ENCODE data around the gene EXOSC3. TPM values are rescaled to one million over a fixed set of nuclear protein-coding genes. Genes with fewer than 3 reads are reported as not detected.

Gene EXOSC3
- total and polyA plus RNA-seq, 8 donors = 7.2 to 19.9 (median 13.8) TPM

GRCh38 chr9:37790096-37790495 lies 5.2 kb upstream of the EXOSC3 start:
- Histone ChIP-seq H3K4me1 (peaks cover 0 to 5% (median 0%) of the 10 kb centered on the region in 3 donors), H3K9me3 (no peaks in the 10 kb centered on the region), H3K27me3 (no peaks in the 10 kb centered on the region), H3K36me3 (no peaks in the 10 kb centered on the region), H3K27ac (no peak overlapping the region), H3K4me3 (no peak overlapping the region)
- FAIRE-seq (no peak), DNase-seq (no peak), ATAC-seq (no peak)
- 94 to 97% methylated on average over 2 of the region's 2 CpGs for WGBS, 2 donors
- intact Hi-C loops (cut with DNase I) = no loop called here
- TF ChIP-seq CTCF (IDR thresholded peaks at IDR 0.05) = no peak

DNA sequence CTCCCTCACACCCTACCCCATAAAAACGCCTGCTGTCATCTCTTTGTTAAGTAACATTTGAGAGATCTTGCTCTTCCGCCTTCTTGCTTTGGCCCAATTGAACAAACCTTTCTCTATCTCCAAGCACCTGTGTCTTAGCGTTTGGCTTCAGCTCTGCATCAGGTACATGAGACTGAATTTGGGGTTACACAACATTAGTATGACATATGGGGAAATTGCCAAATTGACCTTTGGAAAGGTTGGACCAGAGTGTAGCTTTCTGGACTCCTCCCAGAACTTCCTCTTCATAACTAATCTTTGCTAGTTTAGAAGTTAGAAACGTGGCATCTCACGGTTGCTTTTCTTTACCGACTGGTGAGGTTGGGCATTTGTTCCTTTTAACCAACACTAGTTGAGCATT lies 3.5 kb upstream of the EXOSC3 start:
- Histone ChIP-seq H3K9me3 (no peaks in the 10 kb centered on the region), H3K27ac (no peak overlapping the region), H3K4me3 (no peak overlapping the region), H3K36me3 (no peaks in the 10 kb centered on the region), H3K4me1 (peaks cover 0 to 15% (median 0%) of the 10 kb centered on the region in 3 donors), H3K27me3 (no peaks in the 10 kb centered on the region)
- intact Hi-C loops (cut with DNase I) = no loop called here
- no peak for DNase-seq
- no peak for TF ChIP-seq CTCF (IDR thresholded peaks at IDR 0.05)
- ATAC-seq = no peak
- no peak for FAIRE-seq
- WGBS, 2 donors = 67 to 80% methylated on average over 6 of the region's 6 CpGs

GRCh38 chr9:37787059-37787458 lies 2.2 kb upstream of the EXOSC3 start:
- Histone ChIP-seq H3K27ac (no peak overlapping the region), H3K36me3 (no peaks in the 10 kb centered on the region), H3K4me1 (peaks cover 0 to 18% (median 0%) of the 10 kb centered on the region in 3 donors), H3K27me3 (no peaks in the 10 kb centered on the region), H3K4me3 (no peak overlapping the region), H3K9me3 (no peaks in the 10 kb centered on the region)
- ATAC-seq (no peak), FAIRE-seq (no peak), DNase-seq (peak in 2 of 6 donors; percentile 25 to 69)
- WGBS, 2 donors = 37 to 40% methylated on average over 40 to 45 of the region's 45 CpGs
- no peak for TF ChIP-seq CTCF (IDR thresholded peaks at IDR 0.05)
- intact Hi-C loops (cut with DNase I) = no loop called here

DNA sequence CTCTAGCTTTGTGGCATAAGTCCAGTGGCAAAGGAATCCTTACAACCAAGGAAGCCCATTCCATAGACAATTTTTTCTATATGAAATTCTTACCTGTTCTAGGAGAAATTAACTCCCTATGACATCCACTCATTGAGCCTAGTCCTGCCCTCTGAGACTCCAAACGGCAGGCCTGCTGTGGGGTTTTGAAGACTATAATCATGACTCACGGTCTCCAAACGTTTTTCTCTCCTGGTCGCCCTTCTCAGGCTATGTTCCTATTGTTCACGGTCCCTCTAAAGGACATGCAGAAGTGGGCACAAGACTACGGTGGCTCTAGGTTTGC lies 611 bp downstream of the EXOSC3 start:
- no peak for FAIRE-seq
- WGBS, 2 donors = 0 to 2% methylated on average over 6 of the region's 6 CpGs
- intact Hi-C loops (cut with DNase I) = no loop called here

More for the DNA sequence above, 611 bp downstream of the EXOSC3 start:
- TF ChIP-seq CTCF (IDR thresholded peaks at IDR 0.05) = no peak
- no peak for ATAC-seq
- peak overlapping the region; percentile 77 to 95 (median 82) for H3K4me3 ChIP-seq
- no peaks in the 10 kb centered on the region for H3K27me3 ChIP-seq
- H3K4me1 ChIP-seq = peaks cover 0 to 18% (median 0%) of the 10 kb centered on the region in 3 donors
- H3K36me3 ChIP-seq = peaks cover 0 to 22% (median 6%) of the 10 kb centered on the region in 3 donors
- peak overlapping the region; percentile 54 to 72 (median 66) for H3K27ac ChIP-seq
- no peaks in the 10 kb centered on the region for H3K9me3 ChIP-seq
- DNase-seq = no peak

All from pancreas (tissue), 10 donors.